H1 (cell line): ENCODE results near the gene MSS51. TPM values are rescaled to one million over a fixed set of nuclear protein-coding genes. Genes with fewer than 3 reads are reported as not detected.

Experiments
- CTCF ChIA-PET: fragments of 300-600 bp; sonication (Branson Sonifier 250); formaldehyde crosslinking; loops from one replicate; lab custom pipeline; 2021; ENCODE audit not compliant: partially characterized antibody; lab: Charles Lee
- POLR2A ChIA-PET: fragments of 300-600 bp; sonication (Branson Sonifier 250); formaldehyde crosslinking; loops from one replicate; lab custom pipeline; 2021; ENCODE audit warnings: inconsistent platforms; ENCODE audit not compliant: partially characterized antibody; lab: Charles Lee
- DNase-seq, 2 experiments: peaks; one replicate each; pipeline versions ENCODE4 v3.0.0 to v3.0.0-alpha.2; 2010 to 2022; ENCODE audit warnings: low spot score in 2 of 2, low read depth in 1 of 2, mixed read lengths in 1 of 2
- FAIRE-seq: peaks from 2 replicates; lab custom pipeline; 2011; peaks lifted over from hg19 to GRCh38; lab: Jason Lieb, UNC
- H2AFZ ChIP-seq: 2 replicates; pipeline ENCODE4 v1.8.1; 2012; ENCODE audit warnings: low read length, inconsistent platforms
- H2AK5ac ChIP-seq: 2 replicates; pipeline ENCODE4 v1.6.1; 2013; ENCODE audit warnings: low read depth, low read length
- H2BK120ac ChIP-seq: replicated peaks from 2 replicates; pipeline ENCODE3; 2013; ENCODE audit warnings: low read depth, low read length, inconsistent platforms
- H2BK12ac ChIP-seq: 2 replicates; pipeline ENCODE4 v1.6.1; 2013; ENCODE audit warnings: low read depth, low read length
- H2BK15ac ChIP-seq: 2 replicates; pipeline ENCODE4 v1.6.1; 2013; ENCODE audit warnings: low read length
- H2BK20ac ChIP-seq: 2 replicates; pipeline ENCODE4 v1.6.1; 2013; ENCODE audit warnings: low read length
- H2BK5ac ChIP-seq: 2 replicates; pipeline ENCODE4 v1.6.1; 2013; ENCODE audit warnings: low read depth, low read length
- H3K14ac ChIP-seq: 2 replicates; pipeline ENCODE4 v1.6.1; 2013; ENCODE audit warnings: inconsistent platforms; ENCODE audit not compliant: insufficient read length
- H3K18ac ChIP-seq: 2 replicates; pipeline ENCODE4 v1.6.1; 2013; ENCODE audit warnings: low read length; ENCODE audit errors: extremely low read depth
- H3K23ac ChIP-seq: 2 replicates; pipeline ENCODE4 v1.6.1; 2013; ENCODE audit warnings: inconsistent platforms; ENCODE audit not compliant: insufficient read length
- H3K23me2 ChIP-seq: 2 replicates; pipeline ENCODE4 v1.6.1; 2013; ENCODE audit warnings: low read depth, low read length
- H3K27ac ChIP-seq: 2 replicates; pipeline ENCODE4 v1.6.1; 2011; ENCODE audit warnings: low read depth, low read length, inconsistent platforms
- H3K27me3 ChIP-seq, 4 experiments: replicated peaks in 1 of 4; 1 replicate in 1 of 4; 2 replicates in 3 of 4; pipeline versions ENCODE4 v1.6.1 to v1.8.1; 2011 to 2013; ENCODE audit warnings: low read length in 3 of 4, mild to moderate bottlenecking in 3 of 4, inconsistent platforms in 2 of 4, mixed read lengths in 2 of 4, moderate library complexity in 1 of 4; ENCODE audit not compliant: control insufficient read depth in 3 of 4, insufficient read depth in 3 of 4; ENCODE audit errors: extremely low read depth in 1 of 4
- H3K36me3 ChIP-seq, 4 experiments: 2 replicates each; pipeline versions ENCODE4 v1.6.1 to v1.8.1; 2011 to 2013; ENCODE audit warnings: mild to moderate bottlenecking in 4 of 4, low read length in 3 of 4, moderate library complexity in 2 of 4, control low read depth in 1 of 4, inconsistent platforms in 1 of 4; ENCODE audit not compliant: insufficient read depth in 4 of 4, control insufficient read depth in 2 of 4
- H3K4ac ChIP-seq: replicated peaks from 2 replicates; pipeline ENCODE3; 2013; ENCODE audit warnings: low read length, low read depth, mixed read lengths, inconsistent platforms; ENCODE audit not compliant: insufficient read length
- H3K4me1 ChIP-seq, 4 experiments: replicated peaks in 1 of 4; 1 replicate in 1 of 4; 2 replicates in 3 of 4; pipeline versions ENCODE4 v1.6.1 to v1.8.1; 2011 to 2013; ENCODE audit warnings: low read length in 3 of 4, inconsistent platforms in 2 of 4, mixed read lengths in 1 of 4; ENCODE audit not compliant: insufficient read depth in 4 of 4, control insufficient read depth in 3 of 4
- H3K4me2 ChIP-seq, 2 experiments: 2 replicates each; pipeline versions ENCODE4 v1.6.1 to v1.8.1; 2011 to 2013; ENCODE audit warnings: low read depth in 2 of 2, low read length in 2 of 2, control low read depth in 1 of 2, inconsistent platforms in 1 of 2, mild to moderate bottlenecking in 1 of 2; ENCODE audit not compliant: insufficient read depth in 1 of 2
- H3K4me3 ChIP-seq, 4 experiments: fragments of 200-600, 300-600 bp in 1 of 4; sonication (generic), shearing (Covaris generic), sonication (Bioruptor Twin) in 1 of 4; 2 replicates each; pipeline versions ENCODE4 v1.5.1 to v1.8.1; 2011 to 2016; ENCODE audit warnings: low read length in 4 of 4, low read depth in 3 of 4, control low read depth in 2 of 4, inconsistent platforms in 2 of 4, mild to moderate bottlenecking in 2 of 4, mixed read lengths in 1 of 4, moderate library complexity in 1 of 4; ENCODE audit not compliant: insufficient read depth in 2 of 4; ENCODE audit errors: extremely low read depth in 1 of 4
- H3K56ac ChIP-seq: replicated peaks from 2 replicates; pipeline ENCODE3; 2013; ENCODE audit warnings: low read depth, mild to moderate bottlenecking, mixed read lengths, low read length, inconsistent platforms; ENCODE audit not compliant: insufficient read length
- H3K79me1 ChIP-seq: 2 replicates; pipeline ENCODE4 v1.6.1; 2013; ENCODE audit warnings: low read depth, low read length, control low read depth
- H3K79me2 ChIP-seq, 2 experiments: 2 replicates each; pipeline versions ENCODE4 v1.6.1 to v1.8.1; 2012 to 2013; ENCODE audit warnings: low read length in 2 of 2, mild to moderate bottlenecking in 2 of 2, inconsistent platforms in 1 of 2; ENCODE audit not compliant: insufficient read depth in 2 of 2, control insufficient read depth in 1 of 2
- H3K9ac ChIP-seq, 4 experiments: replicated peaks in 1 of 4; 1 replicate in 1 of 4; 2 replicates in 3 of 4; pipeline versions ENCODE4 v1.6.1 to v1.8.1; 2011 to 2013; ENCODE audit warnings: low read depth in 3 of 4, low read length in 3 of 4, control low read depth in 2 of 4, mild to moderate bottlenecking in 2 of 4, moderate library complexity in 2 of 4, inconsistent platforms in 1 of 4; ENCODE audit errors: extremely low read depth in 1 of 4
- H3K9me3 ChIP-seq, 2 experiments: 2 replicates each; pipeline versions ENCODE4 v1.6.1 to v1.8.1; 2012 to 2013; ENCODE audit warnings: mild to moderate bottlenecking in 2 of 2, moderate library complexity in 2 of 2, control low read depth in 1 of 2, inconsistent platforms in 1 of 2, low read depth in 1 of 2, low read length in 1 of 2, mixed read lengths in 1 of 2; ENCODE audit not compliant: insufficient read depth in 2 of 2
- H4K20me1 ChIP-seq, 2 experiments: replicated peaks in 1 of 2; 2 replicates each; pipeline versions ENCODE3 to v1.8.1; 2011 to 2013; ENCODE audit warnings: inconsistent platforms in 2 of 2, low read length in 2 of 2, mild to moderate bottlenecking in 1 of 2; ENCODE audit not compliant: insufficient read depth in 2 of 2, control insufficient read depth in 1 of 2
- H4K5ac ChIP-seq: 2 replicates; pipeline ENCODE4 v1.6.1; 2013; ENCODE audit warnings: low read length, low read depth, mixed read lengths, inconsistent platforms; ENCODE audit not compliant: insufficient read length
- H4K8ac ChIP-seq: 2 replicates; pipeline ENCODE4 v1.8.0; 2013; ENCODE audit warnings: mild to moderate bottlenecking, moderate library complexity, low read length, inconsistent platforms; ENCODE audit not compliant: insufficient read depth; ENCODE audit errors: extremely low read depth
- H4K91ac ChIP-seq: replicated peaks from 2 replicates; pipeline ENCODE3; 2013; ENCODE audit warnings: low read length, mixed read lengths, inconsistent platforms; ENCODE audit not compliant: insufficient read length
- BACH1 ChIP-seq: IDR thresholded peaks from 2 replicates; pipeline ENCODE4 v1.6.1; 2012; ENCODE audit warnings: low read length, improper control_type of control experiment
- BRCA1 ChIP-seq: IDR thresholded peaks from 2 replicates; pipeline ENCODE4 v1.6.1; 2012; ENCODE audit warnings: low read depth, low read length, improper control_type of control experiment
- CBX5 ChIP-seq: fragments of 300-800, 300-1000 bp; sonication (generic); IDR thresholded peaks from 2 replicates; pipeline ENCODE4 v1.7.1; 2016; ENCODE audit warnings: antibody characterized with exemption, low read length, low read depth
- FOSL1 ChIP-seq: IDR thresholded peaks from 2 replicates; pipeline ENCODE4 v1.6.1; 2011; ENCODE audit warnings: mild to moderate bottlenecking, low read depth, low read length, moderate library complexity; ENCODE audit not compliant: insufficient read depth
- HDAC6 ChIP-seq: IDR thresholded peaks from one replicate; pipeline ENCODE4 v1.7.1; 2012; ENCODE audit warnings: low read depth, mild to moderate bottlenecking, inconsistent platforms, low read length, moderate library complexity
- JUND ChIP-seq: IDR thresholded peaks from 2 replicates; pipeline ENCODE4 v1.6.1; 2011; ENCODE audit warnings: mild to moderate bottlenecking, improper control_type of control experiment, low read length
- KDM5A ChIP-seq: fragments of 200-600 bp; IDR thresholded peaks from 2 replicates; pipeline ENCODE4 v1.7.1; 2012; ENCODE audit warnings: mild to moderate bottlenecking, low read length, inconsistent platforms, mixed read lengths
- MAFK ChIP-seq: IDR thresholded peaks from 2 replicates; pipeline ENCODE4 v1.6.1; 2012; ENCODE audit warnings: low read depth, mild to moderate bottlenecking, improper control_type of control experiment, low read length
- MAX ChIP-seq: IDR thresholded peaks from 2 replicates; pipeline ENCODE4 v1.6.1; 2012; ENCODE audit warnings: inconsistent platforms
- POU5F1 ChIP-seq: IDR thresholded peaks from 2 replicates; pipeline ENCODE4 v1.6.1; 2011; ENCODE audit warnings: low read depth, mild to moderate bottlenecking, low read length, moderate library complexity
- SIRT6 ChIP-seq: IDR thresholded peaks from one replicate; pipeline ENCODE4 v1.7.1; 2012; ENCODE audit warnings: low read length, inconsistent platforms
- TAF1 ChIP-seq: IDR thresholded peaks from 2 replicates; pipeline ENCODE4 v1.6.1; 2011; ENCODE audit warnings: mild to moderate bottlenecking, low read depth, low read length
- TCF12 ChIP-seq: IDR thresholded peaks from 2 replicates; pipeline ENCODE4 v1.6.1; 2011; ENCODE audit warnings: low read depth, mild to moderate bottlenecking, low read length
- TEAD4 ChIP-seq: IDR thresholded peaks from 2 replicates; pipeline ENCODE4 v1.6.1; 2012; ENCODE audit warnings: low read depth, low read length, inconsistent platforms, mixed read lengths
- WGBS, 2 experiments: shearing (Covaris generic) in 1 of 2; methylation state at CpG; one replicate each; pipeline versions ENCODE4 v1.1.6 to v1.1.7; 2013 to 2015; ENCODE audit warnings: low lambda C conversion rate in 2 of 2, mixed read lengths in 2 of 2, inconsistent platforms in 1 of 2, low coverage in 1 of 2, missing lambda C conversion rate in 1 of 2; ENCODE audit not compliant: insufficient replicate concordance in 2 of 2, insufficient coverage in 1 of 2, insufficient read length in 1 of 2; ENCODE audit errors: extremely low coverage in 1 of 2, missing lambda C conversion rate in 1 of 2; 5-methylcytosine and 5-hydroxymethylcytosine counted together
- polyA plus RNA-seq, 7 experiments: library from polyadenylated mRNA; depleted of rRNA in 3 of 7; stranded (reverse) in 5 of 7; unstranded in 2 of 7; fragments of >200 nt in 5 of 7; fragments of 200-250 nt in 2 of 7; gene quantifications; 1 replicate in 5 of 7; 2 replicates in 1 of 7; 4 replicates in 1 of 7; pipeline versions ENCODE4 v1.2.1 to v1.2.3, GENCODE V29; 2011 to 2013; ENCODE audit warnings: missing spikeins in 2 of 7, mixed read lengths in 2 of 7
- total RNA-seq: library from RNA; stranded (reverse); fragmentation: NEBNext Ultra II Directional; extraction: Animal tissue kit (Norgen Biotek cat#: 25700); gene quantifications from 2 replicates; pipeline ENCODE4 v1.2.1, GENCODE V29; 2021

MSS51 gene
- total and polyA plus RNA-seq, 2 of the 8 experiments (the other 6 are each of a cell fraction or from before 2014, with no cell fraction given), result 1.5 to 1.7 TPM

- H3K36me3 ChIP-seq, result no peaks in the 10 kb centered on the region; a peak in 1 of 8 replicates
- no peak overlapping the region for H4K8ac ChIP-seq
- H4K91ac ChIP-seq, result no peak overlapping the region
- no peak for DNase-seq
- H2BK5ac ChIP-seq, result no peak overlapping the region
- no peak overlapping the region for H2BK12ac ChIP-seq
- no peak overlapping the region for H3K14ac ChIP-seq
- H3K23ac ChIP-seq, result no peak overlapping the region
- no peak overlapping the region for H2BK120ac ChIP-seq
- H3K9me3 ChIP-seq, result no peaks in the 10 kb centered on the region
- H4K5ac ChIP-seq, result no peak overlapping the region
- POLR2A ChIA-PET, result interaction anchor here (0.5 to 1.8 kb wide), 2 partner anchors 23 to 85 kb away, joined by 3 to 6 read pairs; partner anchors contain the start of genes MSS51 and PPP3CB
- H3K9ac ChIP-seq, result no peak overlapping the region
- H3K4me1 ChIP-seq, result peaks cover 2 to 8% (median 4%) of the 10 kb centered on the region in 4 experiments; a peak in 5 of 7 replicates
- H3K79me2 ChIP-seq, result peaks cover 3 to 66% of the 10 kb centered on the region in 2 experiments; a peak in 3 of 4 replicates
- H3K23me2 ChIP-seq, result peaks cover 7% of the 10 kb centered on the region
- no peak overlapping the region for H2BK20ac ChIP-seq
- H3K79me1 ChIP-seq, result peaks cover 6% of the 10 kb centered on the region
- no peak overlapping the region for H3K4me2 ChIP-seq
- peaks cover 0 to 4% of the 10 kb centered on the region in 2 experiments for H4K20me1 ChIP-seq
- no peak overlapping the region for H3K27ac ChIP-seq
- no peak for TF ChIP-seq CBX5
- no peak for TF ChIP-seq BRCA1
- TF ChIP-seq MAFK, result no peak
- no peak for TF ChIP-seq HDAC6
- TF ChIP-seq MAX, result no peak
- TF ChIP-seq POU5F1, result no peak
- TF ChIP-seq SIRT6, result no peak
- no peak for TF ChIP-seq KDM5A
- TF ChIP-seq TCF12, result no peak
- no peak for TF ChIP-seq TEAD4
- no peak for TF ChIP-seq BACH1
- no peak for TF ChIP-seq TAF1
- TF ChIP-seq FOSL1, result no peak
- no peak for TF ChIP-seq JUND
- TF ChIP-seq, all 59 proteins: peak for 0
- FAIRE-seq, result no peak
- H3K4me3 ChIP-seq, result no peak overlapping the region
- no peak overlapping the region for H3K56ac ChIP-seq
- H2AK5ac ChIP-seq, result no peak overlapping the region
- 85% methylated on average over 1 of the region's 1 CpG; no CpG with 5 or more reads in 1 of the 2 experiments for WGBS, 2 experiments
- CTCF ChIA-PET, result interaction anchor here (0.6 to 1.9 kb wide), 3 partner anchors 13 to 769 kb away, joined by 3 to 5 read pairs (median 3); no protein-coding TSS in a partner anchor
- H3K18ac ChIP-seq, result no peak overlapping the region
- no peaks in the 10 kb centered on the region for H3K27me3 ChIP-seq
- no peak overlapping the region for H3K4ac ChIP-seq
- H2BK15ac ChIP-seq, result no peak overlapping the region
- H2AFZ ChIP-seq, result no peak overlapping the region
Measured at GRCh38 chr10:73410897-73411296, 22.5 kb downstream of the MSS51 start.
